Brain pericyte (primary cell): Measurements from ENCODE around the gene SLC35D1.
A peak's percentile ranks its signal among the peaks of the same experiment; 100 is the strongest.

ENCODE experiments used
- DNase-seq: peaks from one replicate; pipeline ENCODE4 v3.0.0-alpha.2; 2012; ENCODE audit warnings: low read depth, low spot score

The SLC35D1 gene

GRCh38 chr1:67044631-67045270 is 9.2 kb downstream of the SLC35D1 start:
- no peak for DNase-seq

- no peak for DNase-seq
These were observed 10.6 kb downstream of the SLC35D1 start for GRCh38 chr1:67043366-67043765.

DNA sequence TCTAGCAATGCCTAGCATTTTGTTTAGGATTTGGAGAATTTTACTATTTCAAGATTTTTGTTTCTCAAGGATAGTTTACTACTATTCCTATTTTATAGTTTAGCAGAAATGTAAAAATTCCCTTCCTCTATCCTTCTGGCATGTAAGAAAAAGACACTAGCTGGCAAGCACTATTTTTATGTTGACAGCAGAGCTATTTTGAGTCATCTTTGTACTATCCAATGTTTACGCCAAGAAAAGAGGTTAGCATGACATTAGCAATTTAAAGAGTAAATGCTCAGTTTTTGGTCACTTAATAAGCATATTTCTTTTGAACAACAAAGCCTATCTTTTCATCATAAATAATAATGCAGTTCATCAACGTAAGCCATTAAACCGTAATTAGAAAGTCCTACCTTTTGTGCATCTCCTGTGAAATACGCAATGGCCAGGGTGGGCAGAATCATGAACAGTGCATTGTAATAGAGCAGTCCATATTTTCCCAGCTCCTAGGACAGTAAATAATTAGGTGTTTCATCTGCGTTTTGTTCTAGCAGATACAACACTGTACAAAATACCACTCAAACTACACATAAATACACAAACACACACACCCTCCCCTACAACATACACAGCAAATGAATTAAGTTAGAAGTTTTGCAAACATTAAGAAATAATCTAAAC is 12.0 kb downstream of the SLC35D1 start:
- no peak for DNase-seq

- no peak for DNase-seq
These were observed 13.5 kb downstream of the SLC35D1 start for GRCh38 chr1:67040405-67040804.

- DNase-seq, result no peak
These were observed 22.1 kb downstream of the SLC35D1 start for GRCh38 chr1:67031859-67032247.

GRCh38 chr1:67031121-67031858 is 22.7 kb downstream of the SLC35D1 start:
- DNase-seq, result no peak

- DNase-seq, result no peak
These were observed 24.5 kb downstream of the SLC35D1 start for GRCh38 chr1:67029472-67029871.

DNA sequence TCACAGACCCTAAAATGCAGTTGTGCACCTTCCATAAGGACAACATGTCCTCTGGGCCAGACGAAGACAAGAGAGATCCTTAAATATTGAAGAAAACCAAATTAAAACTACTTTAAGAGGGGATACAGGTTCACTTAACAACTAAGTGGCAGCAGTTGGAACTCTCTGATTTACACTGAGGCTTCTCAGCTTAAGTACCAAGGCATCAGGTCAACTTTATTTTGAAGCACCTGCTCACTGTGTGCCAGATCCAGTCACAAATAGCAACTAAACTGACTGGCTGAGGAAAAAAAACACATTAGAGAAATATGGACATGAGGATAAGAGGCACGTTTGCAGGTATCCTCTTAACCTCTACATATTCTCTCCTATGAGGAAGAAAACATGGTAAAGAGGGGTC is 33.2 kb downstream of the SLC35D1 start:
- no peak for DNase-seq

- DNase-seq, result no peak
These were observed 33.6 kb downstream of the SLC35D1 start for GRCh38 chr1:67020304-67020703.

GRCh38 chr1:67019600-67020136 is 34.3 kb downstream of the SLC35D1 start:
- DNase-seq, result no peak

GRCh38 chr1:67019121-67019520 is 34.8 kb downstream of the SLC35D1 start:
- no peak for DNase-seq

GRCh38 chr1:67018574-67018973 is 35.4 kb downstream of the SLC35D1 start:
- no peak for DNase-seq

GRCh38 chr1:67013573-67013972 is 40.4 kb downstream of the SLC35D1 start:
- no peak for DNase-seq

- no peak for DNase-seq
These were observed 44.2 kb downstream of the SLC35D1 start for GRCh38 chr1:67009792-67010191.

- no peak for DNase-seq
These were observed 48.9 kb downstream of the SLC35D1 start for GRCh38 chr1:67005068-67005467.

- no peak for DNase-seq
These were observed 49.8 kb downstream of the SLC35D1 start for GRCh38 chr1:67004176-67004575.

DNA sequence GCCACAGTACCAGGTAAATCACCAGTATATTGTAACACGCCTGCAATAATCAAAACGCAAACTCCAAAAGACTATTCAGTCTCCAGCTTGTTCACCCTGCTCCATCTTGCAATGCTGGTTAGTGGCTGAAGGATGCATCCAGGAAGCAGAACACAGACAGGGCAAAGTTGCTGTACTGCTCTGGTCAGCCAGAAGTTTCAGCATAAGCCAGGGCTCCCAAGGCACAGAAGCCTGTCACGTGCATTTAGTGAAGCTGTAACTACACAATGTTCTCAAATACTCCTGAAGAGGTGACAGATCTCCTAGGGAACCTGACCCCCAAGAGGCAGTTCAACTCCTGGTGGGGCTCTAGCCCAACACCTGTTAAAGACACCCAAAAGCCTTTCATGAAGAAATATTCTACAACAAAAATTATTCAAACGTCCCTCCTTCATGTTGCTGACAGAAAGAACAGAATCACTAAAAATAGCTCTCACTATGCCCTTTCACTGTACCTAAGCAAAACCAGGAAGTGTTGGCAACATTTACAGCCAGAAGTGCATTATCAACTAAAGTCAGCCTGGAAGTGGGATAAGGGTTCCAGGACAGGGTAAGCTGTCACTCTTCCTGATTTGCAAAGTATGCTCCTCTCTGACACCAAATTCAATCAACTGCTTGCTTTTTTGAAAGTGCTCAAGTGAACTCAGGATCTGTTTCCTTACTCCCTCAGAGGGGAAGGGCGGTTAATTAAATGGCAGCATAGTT is 52.1 kb downstream of the SLC35D1 start:
- DNase-seq, result no peak

- DNase-seq, result no peak
These were observed 54.1 kb downstream of the SLC35D1 start for GRCh38 chr1:66999640-67000400.

- DNase-seq, result no peak
These were observed 55.0 kb downstream of the SLC35D1 start for GRCh38 chr1:66998972-66999371.

- DNase-seq, result peak; percentile 26
These were observed 57.8 kb downstream of the SLC35D1 start for GRCh38 chr1:66996018-66996682.

GRCh38 chr1:66993076-66993475 is 60.9 kb downstream of the SLC35D1 start:
- DNase-seq, result no peak
